Activated CD8-positive, alpha-beta memory T cell treated with anti-CD3 and anti-CD28 coated beads, Interleukin-2, amount 50 U/mL, for 1 hour (primary cell): ENCODE data around the gene KIF26B.

ENCODE experiments used
- DNase-seq: peaks from one replicate; pipeline ENCODE4 v3.0.0-alpha.2; 2020; ENCODE audit errors: extremely low read depth

KIF26B gene

DNA sequence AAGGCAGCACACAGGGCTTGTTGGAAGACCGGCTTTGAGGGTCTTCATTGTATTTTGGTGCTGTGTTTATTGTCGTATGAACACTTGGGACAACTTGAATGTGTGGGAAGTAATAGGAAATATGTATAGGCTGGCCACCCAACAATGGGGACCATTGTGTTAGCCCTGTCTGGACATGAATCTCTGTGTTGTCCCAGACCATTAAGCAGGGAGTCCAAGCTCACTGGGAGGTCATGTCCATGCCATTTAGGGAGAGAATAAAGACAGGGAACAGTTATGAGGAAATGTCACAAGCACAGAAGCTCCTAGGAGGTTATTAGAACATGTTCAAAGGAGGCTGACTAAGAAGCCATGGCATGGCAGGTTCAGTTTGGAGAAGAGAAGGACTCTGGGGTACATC is 266.1 kb downstream of the KIF26B start:
- no peak for DNase-seq

DNA sequence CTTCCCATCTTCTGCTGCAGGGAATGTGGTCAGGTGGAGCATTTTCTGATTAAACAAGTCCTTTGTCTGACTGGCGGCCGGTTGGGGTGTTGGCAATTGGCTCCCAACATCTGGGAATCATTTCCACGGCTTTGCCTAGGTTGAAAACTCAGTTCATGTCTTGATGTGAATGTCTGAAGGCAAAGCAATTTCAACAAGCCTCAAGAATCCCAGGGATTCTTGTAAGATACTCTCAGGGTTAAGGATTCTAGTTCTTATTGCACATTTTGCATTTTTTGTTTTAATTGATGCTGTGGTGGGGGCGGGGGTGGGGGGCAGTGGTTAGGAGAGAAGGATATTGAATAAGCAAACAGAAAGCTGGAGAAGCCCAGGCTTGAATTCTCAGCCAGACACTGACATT is 273.9 kb downstream of the KIF26B start:
- DNase-seq, result no peak

DNA sequence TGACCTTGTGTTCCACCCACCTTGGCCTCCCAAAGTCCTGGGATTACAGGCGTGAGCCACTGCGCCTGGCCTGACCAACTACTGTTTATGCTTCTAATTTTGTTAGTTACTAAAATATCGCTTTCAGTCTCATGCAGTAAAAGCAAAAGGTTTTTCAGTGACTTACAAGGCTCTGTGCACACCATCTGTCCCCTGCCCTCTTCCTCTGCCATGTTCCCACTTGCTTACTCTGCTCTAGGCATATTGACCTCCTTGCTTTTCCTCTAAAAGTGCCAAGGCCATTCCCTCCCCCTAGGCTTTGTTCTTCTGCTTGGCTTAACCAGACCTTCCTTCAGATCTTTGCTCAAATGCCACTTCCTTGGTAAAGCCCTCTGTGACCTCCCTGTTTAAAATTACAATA is 276.9 kb downstream of the KIF26B start:
- no peak for DNase-seq

DNA sequence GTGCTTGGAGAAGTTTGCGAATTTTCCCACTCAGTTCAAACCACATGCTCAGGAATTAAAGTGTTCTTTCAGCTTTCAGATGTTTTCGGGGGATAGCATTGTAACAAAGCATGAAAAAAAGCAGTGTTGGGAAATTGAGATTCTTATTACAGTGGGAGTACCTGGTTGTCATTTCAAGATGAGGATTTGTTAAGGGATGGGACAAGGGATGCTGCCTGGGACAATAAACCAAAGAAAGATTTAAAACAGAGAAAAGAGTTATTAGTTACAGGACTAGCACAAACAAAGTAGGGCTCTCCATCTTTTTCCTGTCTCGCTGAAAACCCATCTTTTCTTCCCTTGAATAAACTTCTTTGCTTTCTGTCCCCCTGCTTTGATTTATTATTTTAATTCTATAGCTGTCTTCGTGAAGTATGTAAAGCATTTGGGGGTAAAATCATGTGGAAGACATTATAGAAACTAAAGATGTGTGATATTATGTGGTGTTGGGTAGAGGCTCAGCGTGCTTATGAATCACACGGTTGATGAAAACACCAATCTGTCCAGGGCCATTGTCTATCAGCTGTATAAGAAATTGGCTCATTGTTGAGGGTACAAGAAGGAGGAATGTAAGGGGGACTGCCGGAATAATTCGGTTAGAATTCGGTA is 277.6 kb downstream of the KIF26B start:
- no peak for DNase-seq

DNA sequence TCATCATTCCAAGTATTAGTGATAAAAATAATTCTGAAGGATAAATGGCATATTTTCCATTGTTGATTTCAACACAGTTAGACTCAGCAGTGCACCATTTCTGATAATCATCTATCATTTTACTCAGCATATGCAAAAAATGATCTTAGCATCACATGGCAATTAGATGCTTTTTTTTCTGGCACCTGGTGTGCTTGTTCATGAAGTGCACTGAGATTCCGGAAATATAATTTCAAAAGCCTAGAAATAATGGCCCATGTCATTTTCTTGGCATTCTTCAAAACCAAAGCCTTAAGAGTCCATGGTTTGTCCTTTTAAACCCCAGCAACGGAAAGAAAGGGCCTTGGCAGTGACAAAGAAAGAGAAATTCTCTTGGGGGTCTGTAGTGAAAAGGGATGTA is 278.8 kb downstream of the KIF26B start:
- DNase-seq, result no peak

DNA sequence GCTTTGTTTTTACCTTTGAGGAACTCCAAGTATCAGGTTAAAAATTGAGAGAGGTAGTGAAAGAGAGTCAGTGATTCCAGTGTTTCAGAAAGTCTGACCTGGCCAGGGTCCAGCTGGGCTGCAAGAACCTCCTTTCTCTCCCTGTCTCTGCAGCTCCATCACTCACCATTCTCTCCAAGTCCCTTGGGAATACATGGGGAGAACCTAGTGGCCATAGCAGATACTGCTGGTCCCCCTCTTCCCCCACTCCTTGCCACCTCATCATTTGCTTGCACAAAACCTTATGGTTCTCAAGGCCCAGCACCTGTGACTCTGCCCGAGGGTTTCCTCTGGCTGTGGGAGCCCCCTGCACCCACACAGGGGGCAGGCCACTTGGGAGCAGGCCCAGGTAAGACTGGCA is 279.5 kb downstream of the KIF26B start:
- DNase-seq, result no peak

DNA sequence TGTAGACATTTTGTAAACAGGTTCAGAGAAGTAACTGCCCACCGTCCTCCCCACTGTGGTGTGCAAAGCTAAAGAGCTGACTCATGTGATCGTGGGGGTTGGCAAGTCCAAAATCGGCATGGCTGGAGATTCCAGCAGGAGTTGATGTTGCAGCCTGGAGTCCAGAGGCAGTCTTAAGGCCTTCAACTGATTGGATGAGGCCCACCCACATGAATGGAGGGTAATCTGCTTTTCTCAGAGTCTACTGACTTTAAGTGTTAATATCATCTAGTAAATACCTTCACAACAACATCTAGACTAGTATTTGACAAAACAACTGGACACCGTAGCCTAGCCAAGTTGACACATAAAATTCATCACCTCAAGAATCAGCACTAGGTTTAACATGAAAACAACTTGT is 281.6 kb downstream of the KIF26B start:
- DNase-seq, result no peak

DNA sequence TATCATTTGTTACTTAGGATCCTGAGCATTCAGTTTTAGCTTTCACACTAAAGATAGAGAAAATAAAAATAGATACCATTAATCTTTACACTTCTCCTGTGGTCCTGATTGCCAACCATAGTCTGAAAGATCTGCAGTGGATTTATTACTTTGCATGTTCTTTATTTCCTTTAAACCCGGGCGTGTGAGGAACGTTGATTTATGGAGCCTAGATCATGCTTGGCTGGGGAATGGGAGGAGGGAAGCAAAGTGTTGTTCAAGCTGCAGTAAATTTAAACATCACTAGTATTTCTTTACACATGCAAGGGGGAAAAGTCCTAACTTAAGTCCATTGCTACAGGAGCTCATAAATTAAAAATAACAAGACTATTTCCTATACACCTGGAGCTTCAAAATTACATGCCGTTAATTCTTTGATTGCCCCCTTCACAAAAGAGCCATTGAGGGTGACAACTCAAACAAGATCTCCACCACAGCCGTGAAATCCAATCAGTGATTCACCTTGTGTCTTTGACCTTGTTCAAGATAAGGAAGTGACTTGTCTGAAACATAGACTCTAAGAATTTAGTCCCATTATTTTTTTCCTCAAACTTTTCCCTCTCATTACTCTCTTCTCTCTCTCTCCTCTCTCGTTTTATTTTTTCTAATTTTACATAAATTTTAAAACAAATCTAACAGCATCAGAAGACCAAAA is 282.7 kb downstream of the KIF26B start:
- DNase-seq, result no peak

DNA sequence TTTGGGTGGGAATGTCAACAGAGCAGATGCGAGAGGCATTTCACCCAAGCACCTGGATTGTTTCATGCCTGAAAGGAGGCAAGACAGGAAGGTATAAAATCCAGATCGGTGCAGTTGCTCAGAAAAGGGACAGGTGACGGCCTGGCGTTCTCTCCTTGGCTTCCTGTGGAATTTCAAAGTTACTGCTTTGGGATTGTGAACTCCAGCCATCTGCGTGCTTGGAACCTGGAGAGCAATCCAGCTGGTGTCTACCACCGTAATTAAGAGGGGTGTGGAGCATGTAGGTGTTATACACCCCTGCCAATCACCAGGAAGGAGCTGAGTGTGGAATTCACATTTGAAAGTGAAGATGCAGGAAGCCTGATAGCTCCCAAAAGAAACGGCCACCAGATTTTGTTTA is 286.1 kb downstream of the KIF26B start:
- no peak for DNase-seq

DNA sequence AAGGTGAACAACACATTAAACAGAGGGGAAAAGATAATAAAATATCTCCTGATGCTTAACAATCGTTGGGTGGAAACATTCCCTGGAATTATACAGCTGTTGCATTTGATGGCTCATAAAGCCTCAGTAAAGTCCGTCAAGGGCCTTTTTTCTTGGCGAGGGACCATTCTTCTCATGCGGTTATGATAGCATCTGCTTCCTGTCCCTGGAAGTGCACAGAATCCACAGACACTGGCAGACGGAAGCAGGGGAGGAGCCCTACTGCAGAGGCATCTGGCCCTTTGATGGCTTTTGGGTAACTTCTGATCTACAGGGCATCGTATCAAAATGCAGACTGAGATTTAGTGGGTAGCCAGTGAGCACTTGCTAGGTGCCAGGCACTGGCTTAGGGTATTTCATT is 286.9 kb downstream of the KIF26B start:
- no peak for DNase-seq

DNA sequence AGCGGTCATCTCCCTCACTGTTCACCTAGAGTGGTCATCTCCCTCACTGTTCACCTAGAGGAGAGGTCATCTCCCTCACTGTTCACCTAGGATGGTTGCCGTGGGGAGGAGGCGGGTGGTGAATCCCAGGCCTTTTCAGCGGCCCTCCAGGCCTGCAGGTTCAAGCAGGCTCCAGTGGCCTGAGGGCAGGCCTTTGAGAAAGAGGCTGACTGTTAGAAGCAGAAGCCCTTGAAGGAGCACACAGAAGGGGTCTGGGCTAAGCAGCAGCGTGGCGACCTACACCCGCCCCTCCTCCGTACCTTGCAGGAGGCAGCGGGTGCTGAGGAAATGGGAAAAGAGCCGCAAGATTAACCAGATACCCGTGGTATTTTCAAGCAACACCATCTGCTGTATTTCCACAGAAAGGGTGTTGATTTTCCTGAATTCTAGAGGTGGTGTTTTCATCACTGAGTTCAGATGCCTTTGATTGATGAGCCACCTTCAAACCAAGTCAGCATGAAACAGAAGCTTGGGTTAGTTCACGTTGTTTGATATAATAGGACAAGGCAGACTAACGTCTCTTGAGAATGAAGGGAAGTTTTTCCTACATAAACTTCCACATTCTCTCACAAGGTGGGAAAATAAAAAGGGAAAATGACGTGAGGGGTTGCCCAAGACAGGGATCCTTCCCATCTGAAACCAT is 289.5 kb downstream of the KIF26B start:
- DNase-seq, result no peak

DNA sequence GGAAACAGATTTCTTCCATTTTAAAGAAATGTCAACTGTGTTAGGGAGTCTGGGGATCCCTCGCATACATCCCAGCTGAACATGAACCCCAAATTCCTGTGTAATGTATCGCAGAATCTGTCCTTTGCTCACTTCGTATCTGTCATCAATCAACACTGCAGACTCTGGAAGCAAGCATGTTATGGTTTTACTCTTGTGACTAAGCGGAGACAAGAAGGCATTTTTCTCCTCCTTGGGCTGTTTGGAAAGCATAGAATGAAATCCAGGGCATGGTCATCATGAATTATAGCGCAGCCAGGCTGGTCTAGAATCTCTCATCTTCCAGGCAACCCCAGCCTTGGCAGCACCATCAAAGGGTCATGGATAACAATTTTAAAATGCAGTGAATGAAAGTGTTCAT is 290.2 kb downstream of the KIF26B start:
- DNase-seq, result no peak

DNA sequence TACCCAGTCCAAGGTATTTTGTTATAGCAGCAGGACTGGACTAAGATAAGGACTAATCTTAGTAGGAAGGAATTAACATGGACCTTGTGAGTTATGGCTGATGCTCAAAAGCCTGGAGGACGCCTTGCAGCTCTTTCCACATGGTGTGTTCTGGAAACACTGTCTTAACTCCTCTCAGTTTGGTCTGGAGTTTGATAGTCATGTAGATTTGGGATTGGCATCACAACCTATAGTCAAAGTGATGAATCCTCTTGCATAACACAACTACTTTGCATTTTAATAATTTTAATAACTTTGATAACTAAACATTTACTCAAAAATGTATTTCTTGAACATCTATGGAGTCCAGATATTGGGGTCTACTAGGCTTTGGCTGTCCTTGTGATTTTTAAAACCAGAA is 293.7 kb downstream of the KIF26B start:
- no peak for DNase-seq

DNA sequence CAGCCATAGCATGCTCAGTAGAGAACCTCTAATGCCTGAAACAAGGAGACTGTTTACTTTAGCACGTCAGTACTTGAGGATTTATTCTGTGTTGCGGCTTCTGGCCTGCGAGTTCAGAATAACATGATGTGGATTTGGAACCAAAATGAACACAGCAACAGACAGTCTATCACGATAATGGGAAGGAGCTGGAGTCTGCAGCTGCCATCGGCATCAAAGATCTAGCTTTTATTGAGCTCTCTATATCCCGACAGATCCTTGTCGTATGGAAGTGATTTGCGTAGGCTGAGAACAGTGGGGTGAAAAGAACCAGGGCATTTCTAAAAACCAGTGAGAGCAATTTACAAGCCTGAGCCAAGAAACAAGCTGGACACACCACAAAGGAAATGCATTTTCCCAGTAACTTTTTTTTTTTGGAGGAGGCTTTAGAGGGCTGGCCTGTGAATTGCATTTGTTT is 294.2 kb downstream of the KIF26B start:
- DNase-seq, result no peak

DNA sequence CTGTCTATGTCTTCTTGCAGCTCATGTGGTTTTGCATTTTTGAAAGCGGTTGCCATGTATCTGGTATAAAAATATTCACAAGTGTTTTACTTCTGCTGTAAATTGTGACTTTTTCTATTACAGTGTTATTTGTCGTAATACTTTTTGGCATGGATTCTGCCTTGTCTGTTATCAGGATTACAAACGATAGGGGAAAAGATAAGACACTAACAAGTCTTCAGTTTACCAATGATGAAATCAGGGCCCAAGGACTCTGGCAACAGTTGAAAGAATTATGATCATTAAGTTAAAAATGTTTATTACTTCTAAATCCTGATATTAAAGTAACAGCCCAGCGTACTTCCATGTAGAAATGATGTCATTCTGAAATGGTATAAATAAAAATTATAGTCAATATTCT is 298.8 kb downstream of the KIF26B start:
- DNase-seq, result no peak

DNA sequence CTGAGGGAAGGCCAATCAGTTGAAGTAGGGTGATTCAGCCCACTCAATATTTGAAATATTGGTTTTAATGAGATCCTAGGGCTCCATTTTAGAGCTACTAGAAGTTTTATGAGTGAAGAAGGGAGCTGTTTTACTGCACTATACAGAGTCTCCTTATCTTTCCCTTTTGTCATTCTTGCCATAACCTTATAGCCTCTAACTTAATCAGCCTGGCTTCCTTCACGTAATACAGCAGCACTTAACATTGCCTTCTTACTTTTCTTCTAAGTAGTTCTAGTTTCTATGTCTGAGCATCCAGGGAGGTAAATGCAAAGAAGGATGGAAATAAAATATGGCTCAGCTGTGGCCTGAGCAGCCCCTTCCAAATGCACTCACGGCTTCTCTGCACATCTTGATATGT is 299.3 kb downstream of the KIF26B start:
- no peak for DNase-seq

DNA sequence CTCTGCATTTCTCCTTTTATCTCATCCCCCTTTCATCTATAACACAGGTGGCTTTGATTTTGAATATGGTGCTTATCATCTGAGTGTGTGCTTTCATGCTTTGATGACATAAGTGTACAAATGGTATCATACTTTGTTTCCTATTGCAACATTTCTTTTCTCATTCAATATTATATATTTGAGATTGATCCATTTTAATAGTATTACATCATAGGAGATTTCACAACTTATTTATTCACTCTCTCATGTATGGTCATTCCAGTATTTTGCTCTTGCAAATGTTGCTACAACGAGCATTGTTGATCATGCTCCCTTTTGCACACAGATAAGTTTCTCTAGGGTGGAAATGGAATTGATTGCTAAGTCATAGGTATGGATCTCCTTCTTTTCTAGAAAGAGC is 302.8 kb downstream of the KIF26B start:
- DNase-seq, result no peak

DNA sequence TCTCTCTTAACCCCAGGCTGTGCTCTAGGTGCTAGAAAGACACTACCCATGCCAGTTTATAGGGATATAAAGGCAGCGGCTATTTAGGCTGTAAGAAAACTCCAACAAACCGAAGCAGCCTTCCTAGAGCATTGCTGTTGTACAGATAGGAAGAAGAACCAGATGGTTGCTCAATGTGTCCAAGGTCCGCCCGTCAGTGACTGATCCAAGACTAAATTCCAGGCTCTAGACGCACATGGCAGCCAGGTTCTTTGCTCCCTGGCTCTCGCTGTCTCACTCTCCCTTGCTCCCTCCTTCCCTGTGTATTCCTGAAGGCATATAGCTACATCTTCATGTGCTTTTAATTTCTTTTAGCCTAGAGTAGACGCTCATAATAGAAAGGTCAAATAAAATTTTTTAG is 303.4 kb downstream of the KIF26B start:
- no peak for DNase-seq

DNA sequence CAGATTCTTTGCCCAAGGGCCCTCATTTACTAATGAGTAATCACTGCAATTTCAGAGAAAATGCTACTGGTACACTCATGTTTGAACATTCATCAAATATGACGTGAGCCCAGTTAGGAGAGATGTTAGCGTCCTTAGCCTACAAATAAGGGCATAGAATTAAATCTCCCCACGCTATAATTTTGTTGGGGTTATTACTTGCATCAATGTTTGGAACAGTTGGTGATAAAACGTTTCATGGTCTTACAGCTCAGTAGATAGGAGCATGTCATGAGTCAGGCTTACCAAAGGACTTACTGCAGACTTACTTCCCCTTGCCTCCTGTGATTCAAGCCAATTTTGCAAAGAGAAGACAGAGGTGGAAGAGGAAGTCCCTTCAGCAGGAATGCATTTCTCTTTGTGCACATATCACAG is 304.0 kb downstream of the KIF26B start:
- no peak for DNase-seq

DNA sequence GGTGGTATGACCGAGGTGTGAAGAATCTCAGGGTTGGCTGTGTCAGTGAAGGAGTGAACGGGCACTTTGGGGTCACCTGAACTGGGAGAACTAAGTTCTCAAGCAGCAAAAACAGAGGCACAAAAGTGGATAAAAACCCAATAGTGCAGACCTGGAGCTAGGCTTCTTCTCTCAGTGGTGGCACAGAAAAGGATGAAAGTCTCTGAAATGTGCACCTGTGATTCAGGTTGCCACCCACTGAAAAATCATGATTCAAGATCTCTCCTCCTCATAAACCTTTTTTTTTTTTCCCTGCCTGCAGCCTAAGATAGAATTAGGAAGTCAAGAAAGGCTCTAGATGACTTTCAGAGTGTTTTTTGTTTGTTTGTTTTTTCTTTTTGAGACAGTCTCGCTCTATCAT is 304.8 kb downstream of the KIF26B start:
- DNase-seq, result no peak

DNA sequence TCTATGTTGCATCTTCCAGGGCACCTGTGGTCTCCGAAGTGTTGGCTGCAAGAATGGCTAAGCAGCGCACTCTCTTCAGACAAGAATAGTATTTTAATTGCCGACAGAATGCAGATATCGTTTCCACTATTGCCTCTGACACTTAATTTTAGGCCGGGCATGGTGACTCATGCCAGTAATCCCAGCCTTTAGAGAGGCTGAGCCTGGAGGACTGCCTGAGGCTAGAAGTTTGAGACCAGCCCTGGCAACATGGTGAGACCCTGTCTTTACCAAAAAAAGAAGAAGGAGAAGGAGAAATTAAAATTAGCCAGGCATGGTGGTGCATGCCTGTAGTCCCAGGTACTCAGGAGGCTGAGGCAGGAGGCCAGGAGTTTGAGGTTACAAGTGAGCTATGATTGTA is 306.9 kb downstream of the KIF26B start:
- DNase-seq, result no peak

DNA sequence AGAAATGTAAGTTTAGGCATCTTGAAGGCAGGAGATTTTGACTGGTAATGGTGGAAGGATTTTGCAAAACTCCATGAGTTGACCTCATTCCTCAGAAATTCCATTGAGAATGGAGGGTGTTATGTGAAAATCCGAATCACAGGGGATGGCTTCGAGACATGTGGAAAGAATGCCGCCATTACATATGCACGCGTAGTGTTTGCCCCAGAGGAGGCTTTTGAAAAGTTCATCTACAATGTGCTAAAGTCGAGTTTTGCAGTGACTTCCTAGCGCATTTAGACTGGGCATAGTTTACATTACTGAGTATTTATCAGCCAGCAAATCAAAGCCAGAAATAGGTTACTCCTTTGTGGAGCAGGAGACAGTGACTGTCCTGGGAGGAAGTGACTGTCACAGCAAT is 307.4 kb downstream of the KIF26B start:
- DNase-seq, result no peak
